ENCODE measurements around the gene STMN3.

GRCh38 chr20:63653974-63654668, 897 bp upstream of the STMN3 start:
- TF ChIP-seq YY1 (IDR thresholded peaks at IDR 0.05; ENCODE audit: low read depth) (no peak), RCOR1 (IDR thresholded peaks at IDR 0.05; ENCODE audit: low read length) (no peak), USF2 (IDR thresholded peaks at IDR 0.05; ENCODE audit: borderline replicate concordance, low read depth, low read length) (no peak), FOXJ3 (CRISPR knock-in tag; IDR thresholded peaks at IDR 0.05) (no peak), CTCF (IDR thresholded peaks at IDR 0.05) (no peak), NFIC (IDR thresholded peaks at IDR 0.05; ENCODE audit: borderline replicate concordance) (no peak), GABPA (IDR thresholded peaks at IDR 0.05; ENCODE audit: low read depth) (no peak), NRF1 (IDR thresholded peaks at IDR 0.05; ENCODE audit: low read depth, low read length) (no peak), SIN3A (IDR thresholded peaks at IDR 0.05; ENCODE audit: borderline replicate concordance, low read depth, low read length) (no peak)
